ENCODE measurements around the gene NUAK2.

The NUAK2 gene

GRCh38 chr1:205279986-205280385, 41.6 kb downstream of the NUAK2 start:
- Histone ChIP-seq H3K14ac (ENCODE audit: low read length in 2 of 2) (no peak overlapping the region), H2BK15ac (ENCODE audit: low read depth, poor library complexity, severe bottlenecking) (no peak overlapping the region), H3K27me3 (ENCODE audit: control insufficient read depth in 1 of 2, insufficient read depth in 1 of 2, low read length in 2 of 2) (peaks cover 0 to 3% of the 10 kb centered on the region in 2 experiments), H4K8ac (ENCODE audit: low read length) (no peak overlapping the region), H3K9ac (ENCODE audit: low read length) (no peak overlapping the region), H3K4me3 (ENCODE audit: insufficient read depth in 1 of 2, low read depth in 1 of 2, low read length in 2 of 2) (no peak overlapping the region), H2AK5ac (ENCODE audit: low read length, severe bottlenecking) (peak overlapping the region; percentile 54), H3K79me1 (replicated peaks; ENCODE audit: low read length, poor library complexity, severe bottlenecking) (no peaks in the 10 kb centered on the region), H3K9me3 (ENCODE audit: control insufficient read depth, low read length) (no peaks in the 10 kb centered on the region), H3K4me1 (ENCODE audit: control insufficient read depth, insufficient read depth, low read depth, low read length) (peaks cover 26% of the 10 kb centered on the region), H2BK120ac (ENCODE audit: low read depth, low read length) (no peak overlapping the region), H3K4ac (ENCODE audit: low read depth in 1 of 2, low read length in 2 of 2) (no peak overlapping the region), H2BK12ac (ENCODE audit: low read length in 2 of 2) (peak overlapping the region in 1 of 2 experiments; percentile 67), H2BK5ac (ENCODE audit: low read depth, low read length, poor library complexity, severe bottlenecking) (no peak overlapping the region), H3K4me2 (ENCODE audit: low read length, poor library complexity, severe bottlenecking) (no peak overlapping the region), H3K36me3 (ENCODE audit: control insufficient read depth in 1 of 2, insufficient read depth in 2 of 2, low read depth in 1 of 2, low read length in 2 of 2) (no peaks in the 10 kb centered on the region), H2AFZ (ENCODE audit: low read depth, low read length) (no peak overlapping the region), H3K23ac (ENCODE audit: low read length in 2 of 2) (no peak overlapping the region), H4K91ac (ENCODE audit: low read length) (no peak overlapping the region), H3K27ac (ENCODE audit: low read length, poor library complexity, severe bottlenecking) (no peak overlapping the region), H3K18ac (ENCODE audit: low read depth in 1 of 2, low read length in 2 of 2) (no peak overlapping the region)
- 97% methylated on average over 3 of the region's 3 CpGs for WGBS
- DNase-seq: no peak

DNA sequence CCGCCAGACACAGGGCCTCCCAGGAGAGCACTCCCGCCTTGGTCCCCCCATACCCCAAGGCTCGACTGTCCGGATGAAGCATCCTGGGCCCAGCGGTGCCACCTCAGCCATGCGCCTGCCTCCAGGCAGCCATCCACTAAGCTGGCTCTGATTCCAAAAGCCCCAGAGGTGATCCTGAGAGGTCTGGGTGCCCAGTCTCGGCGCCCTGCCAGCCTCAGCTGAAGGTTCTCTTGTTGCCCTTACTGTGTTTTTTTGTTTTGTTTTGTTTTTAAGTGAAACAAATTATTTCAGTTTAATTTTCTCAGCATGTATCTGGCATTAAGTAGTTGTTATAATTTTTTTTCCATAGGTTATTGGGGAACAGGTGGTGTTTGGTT, 44.9 kb downstream of the NUAK2 start:
- Histone ChIP-seq H3K4me2 (ENCODE audit: low read length, poor library complexity, severe bottlenecking) (no peak overlapping the region), H3K79me1 (replicated peaks; ENCODE audit: low read length, poor library complexity, severe bottlenecking) (no peaks in the 10 kb centered on the region), H3K4me3 (ENCODE audit: insufficient read depth in 1 of 2, low read depth in 1 of 2, low read length in 2 of 2) (no peak overlapping the region), H2BK12ac (ENCODE audit: low read length in 2 of 2) (no peak overlapping the region), H2AK5ac (ENCODE audit: low read length, severe bottlenecking) (peak overlapping the region; percentile 60), H3K14ac (ENCODE audit: low read length in 2 of 2) (no peak overlapping the region), H2BK15ac (ENCODE audit: low read depth, poor library complexity, severe bottlenecking) (peak overlapping the region; percentile 30), H3K36me3 (ENCODE audit: control insufficient read depth in 1 of 2, insufficient read depth in 2 of 2, low read depth in 1 of 2, low read length in 2 of 2) (peaks cover 5 to 9% of the 10 kb centered on the region in 2 experiments), H3K9ac (ENCODE audit: low read length) (no peak overlapping the region), H2BK120ac (ENCODE audit: low read depth, low read length) (no peak overlapping the region), H3K4ac (ENCODE audit: low read depth in 1 of 2, low read length in 2 of 2) (no peak overlapping the region), H4K8ac (ENCODE audit: low read length) (no peak overlapping the region), H3K23ac (ENCODE audit: low read length in 2 of 2) (no peak overlapping the region), H3K27ac (ENCODE audit: low read length, poor library complexity, severe bottlenecking) (no peak overlapping the region), H2AFZ (ENCODE audit: low read depth, low read length) (no peak overlapping the region), H3K9me3 (ENCODE audit: control insufficient read depth, low read length) (no peaks in the 10 kb centered on the region), H3K27me3 (ENCODE audit: control insufficient read depth in 1 of 2, insufficient read depth in 1 of 2, low read length in 2 of 2) (peaks cover 0 to 3% of the 10 kb centered on the region in 2 experiments), H2BK5ac (ENCODE audit: low read depth, low read length, poor library complexity, severe bottlenecking) (no peak overlapping the region), H3K4me1 (ENCODE audit: control insufficient read depth, insufficient read depth, low read depth, low read length) (peaks cover 29% of the 10 kb centered on the region), H3K18ac (ENCODE audit: low read depth in 1 of 2, low read length in 2 of 2) (peak overlapping the region in 1 of 2 experiments; percentile 38), H4K91ac (ENCODE audit: low read length) (no peak overlapping the region)
- no peak for DNase-seq
- 90% methylated on average over 6 of the region's 8 CpGs for WGBS

DNA sequence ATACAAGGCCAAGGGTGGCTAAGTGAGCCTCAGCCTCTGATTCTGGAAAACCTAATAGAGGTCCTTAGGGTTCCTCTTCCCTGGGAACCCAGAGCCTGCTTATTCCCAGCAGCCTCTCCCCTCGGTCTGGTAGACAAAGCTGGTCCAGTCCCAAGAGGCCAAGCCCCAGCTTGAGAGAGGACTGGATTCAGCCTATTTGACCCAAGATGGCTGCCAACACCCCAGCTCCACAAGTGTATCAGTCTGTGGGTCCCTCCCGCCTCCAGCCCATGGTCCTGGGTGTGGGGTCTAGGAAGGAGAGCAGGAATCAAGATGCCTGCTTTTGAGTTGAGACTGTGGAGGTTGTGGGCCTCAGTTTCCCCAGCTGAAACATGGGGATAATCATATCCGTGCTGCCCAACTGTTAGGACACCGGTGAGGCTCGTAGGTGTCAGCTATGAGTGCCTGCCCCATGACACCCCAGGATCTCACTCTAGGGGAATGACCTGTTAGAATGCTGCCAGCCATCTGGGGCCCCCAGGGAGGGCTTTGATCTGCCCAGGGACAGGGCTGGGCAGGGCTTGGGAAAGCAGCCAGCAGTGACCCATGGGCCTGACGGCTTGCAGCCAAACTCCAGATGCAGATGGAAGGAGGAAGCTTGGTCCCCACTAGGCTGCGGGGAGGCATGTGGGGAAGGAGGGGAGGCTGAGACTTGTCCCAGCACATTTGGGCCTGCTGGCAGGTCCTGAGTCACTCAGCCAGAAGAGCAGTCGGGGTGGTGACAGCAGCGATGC, 45.4 kb downstream of the NUAK2 start:
- Histone ChIP-seq H3K36me3 (ENCODE audit: control insufficient read depth in 1 of 2, insufficient read depth in 2 of 2, low read depth in 1 of 2, low read length in 2 of 2) (peaks cover 5 to 11% of the 10 kb centered on the region in 2 experiments), H3K4me1 (ENCODE audit: control insufficient read depth, insufficient read depth, low read depth, low read length) (peaks cover 34% of the 10 kb centered on the region), H3K27me3 (ENCODE audit: control insufficient read depth in 1 of 2, insufficient read depth in 1 of 2, low read length in 2 of 2) (peaks cover 0 to 3% of the 10 kb centered on the region in 2 experiments), H2BK12ac (ENCODE audit: low read length in 2 of 2) (peak overlapping the region in 1 of 2 experiments; percentile 7), H3K4ac (ENCODE audit: low read depth in 1 of 2, low read length in 2 of 2) (no peak overlapping the region), H2AFZ (ENCODE audit: low read depth, low read length) (no peak overlapping the region), H2BK15ac (ENCODE audit: low read depth, poor library complexity, severe bottlenecking) (peak overlapping the region; percentile 44), H4K8ac (ENCODE audit: low read length) (no peak overlapping the region), H4K91ac (ENCODE audit: low read length) (no peak overlapping the region), H3K18ac (ENCODE audit: low read depth in 1 of 2, low read length in 2 of 2) (peak overlapping the region in 1 of 2 experiments; percentile 38), H3K4me3 (ENCODE audit: insufficient read depth in 1 of 2, low read depth in 1 of 2, low read length in 2 of 2) (no peak overlapping the region), H2AK5ac (ENCODE audit: low read length, severe bottlenecking) (peak overlapping the region; percentile 60), H3K14ac (ENCODE audit: low read length in 2 of 2) (no peak overlapping the region), H2BK120ac (ENCODE audit: low read depth, low read length) (no peak overlapping the region), H3K27ac (ENCODE audit: low read length, poor library complexity, severe bottlenecking) (no peak overlapping the region), H3K9me3 (ENCODE audit: control insufficient read depth, low read length) (no peaks in the 10 kb centered on the region), H3K79me1 (replicated peaks; ENCODE audit: low read length, poor library complexity, severe bottlenecking) (no peaks in the 10 kb centered on the region), H2BK5ac (ENCODE audit: low read depth, low read length, poor library complexity, severe bottlenecking) (no peak overlapping the region), H3K23ac (ENCODE audit: low read length in 2 of 2) (no peak overlapping the region), H3K9ac (ENCODE audit: low read length) (no peak overlapping the region), H3K4me2 (ENCODE audit: low read length, poor library complexity, severe bottlenecking) (no peak overlapping the region)
- 91% methylated on average over 9 of the region's 9 CpGs for WGBS
- DNase-seq: no peak

- H2BK120ac ChIP-seq (ENCODE audit: low read depth, low read length): no peak overlapping the region
- H2BK15ac ChIP-seq (ENCODE audit: low read depth, poor library complexity, severe bottlenecking): peak overlapping the region; percentile 12
- H3K4me3 ChIP-seq (ENCODE audit: insufficient read depth in 1 of 2, low read depth in 1 of 2, low read length in 2 of 2): no peak overlapping the region
- no peak overlapping the region for H3K4ac ChIP-seq (ENCODE audit: low read depth in 1 of 2, low read length in 2 of 2)
- H3K9ac ChIP-seq (ENCODE audit: low read length): no peak overlapping the region
- peak overlapping the region in 1 of 2 experiments; percentile 21 for H2BK12ac ChIP-seq (ENCODE audit: low read length in 2 of 2)
- no peak overlapping the region for H3K23ac ChIP-seq (ENCODE audit: low read length in 2 of 2)
- no peak overlapping the region for H3K27ac ChIP-seq (ENCODE audit: low read length, poor library complexity, severe bottlenecking)
- no peak overlapping the region for H3K4me2 ChIP-seq (ENCODE audit: low read length, poor library complexity, severe bottlenecking)
- H3K79me1 ChIP-seq (replicated peaks; ENCODE audit: low read length, poor library complexity, severe bottlenecking): no peaks in the 10 kb centered on the region
- WGBS: 92% methylated on average over 3 of the region's 3 CpGs
- no peak overlapping the region for H4K91ac ChIP-seq (ENCODE audit: low read length)
- H2BK5ac ChIP-seq (ENCODE audit: low read depth, low read length, poor library complexity, severe bottlenecking): no peak overlapping the region
- peaks cover 0 to 3% of the 10 kb centered on the region in 2 experiments for H3K27me3 ChIP-seq (ENCODE audit: control insufficient read depth in 1 of 2, insufficient read depth in 1 of 2, low read length in 2 of 2)
- DNase-seq: no peak
- peak overlapping the region; percentile 80 for H2AK5ac ChIP-seq (ENCODE audit: low read length, severe bottlenecking)
- H3K9me3 ChIP-seq (ENCODE audit: control insufficient read depth, low read length): no peaks in the 10 kb centered on the region
- H4K8ac ChIP-seq (ENCODE audit: low read length): no peak overlapping the region
- H3K36me3 ChIP-seq (ENCODE audit: control insufficient read depth in 1 of 2, insufficient read depth in 2 of 2, low read depth in 1 of 2, low read length in 2 of 2): peaks cover 5 to 11% of the 10 kb centered on the region in 2 experiments
- peaks cover 37% of the 10 kb centered on the region for H3K4me1 ChIP-seq (ENCODE audit: control insufficient read depth, insufficient read depth, low read depth, low read length)
- no peak overlapping the region for H3K18ac ChIP-seq (ENCODE audit: low read depth in 1 of 2, low read length in 2 of 2)
- no peak overlapping the region for H2AFZ ChIP-seq (ENCODE audit: low read depth, low read length)
- no peak overlapping the region for H3K14ac ChIP-seq (ENCODE audit: low read length in 2 of 2)
Observed at GRCh38 chr1:205275133-205275532, 46.4 kb downstream of the NUAK2 start.
